Cardiac muscle cell (in vitro differentiated cells and primary cell): Measurements from ENCODE around the gene DCBLD2. TPM values are rescaled to one million over a fixed set of nuclear protein-coding genes. Genes with fewer than 3 reads are reported as not detected.

Experiments used
- DNase-seq, 2 donors: peaks; one replicate each; pipeline versions ENCODE4 v3.0.0 to v3.0.0-alpha.2; 2010 to 2017; ENCODE audit warnings: low read depth in 1 of 2, low spot score in 1 of 2
- H3K27ac ChIP-seq: fragments of 200-600 bp; sonication (generic); 2 replicates; pipeline ENCODE4 v1.5.1; 2016
- H3K27me3 ChIP-seq: fragments of 200-600 bp; sonication (generic); 2 replicates; pipeline ENCODE4 v1.6.0; 2016; ENCODE audit warnings: control low read depth
- H3K36me3 ChIP-seq: fragments of 200-600 bp; sonication (generic); 2 replicates; pipeline ENCODE4 v1.5.1; 2016; ENCODE audit warnings: control low read depth
- H3K4me1 ChIP-seq: fragments of 200-600 bp; sonication (generic); 2 replicates; pipeline ENCODE4 v1.8.1; 2017; ENCODE audit warnings: low read depth, mild to moderate bottlenecking, mixed run types
- H3K4me3 ChIP-seq: fragments of 200-600 bp; sonication (generic); 2 replicates; pipeline ENCODE4 v1.5.1; 2016; ENCODE audit warnings: mild to moderate bottlenecking
- H3K9me3 ChIP-seq: fragments of 200-600 bp; sonication (generic); 2 replicates; pipeline ENCODE4 v1.5.1; 2017; ENCODE audit warnings: low read depth, mild to moderate bottlenecking, control low read depth
- polyA plus RNA-seq: library from polyadenylated mRNA; unstranded; fragments of >200 nt; fragmentation: Nextera tagmentation; extraction: Ambion mirVana; gene quantifications from 2 replicates; pipeline ENCODE4 v1.2.1, GENCODE V29; 2016
- total RNA-seq: library from RNA; depleted of rRNA; stranded (reverse); fragments of >200 nt; gene quantifications from 2 replicates; pipeline ENCODE4 v1.2.3, GENCODE V29; 2016
- TF ChIP-seq, protein P1 (sequence below): IDR thresholded peaks from 2 replicates; pipeline ENCODE4 v1.5.1; 2012; ENCODE audit warnings: low read depth, mild to moderate bottlenecking, low read length

The DCBLD2 gene
- total and polyA plus RNA-seq, 2 experiments from 2014 or later: 47.6 to 53.9 TPM

DNA sequence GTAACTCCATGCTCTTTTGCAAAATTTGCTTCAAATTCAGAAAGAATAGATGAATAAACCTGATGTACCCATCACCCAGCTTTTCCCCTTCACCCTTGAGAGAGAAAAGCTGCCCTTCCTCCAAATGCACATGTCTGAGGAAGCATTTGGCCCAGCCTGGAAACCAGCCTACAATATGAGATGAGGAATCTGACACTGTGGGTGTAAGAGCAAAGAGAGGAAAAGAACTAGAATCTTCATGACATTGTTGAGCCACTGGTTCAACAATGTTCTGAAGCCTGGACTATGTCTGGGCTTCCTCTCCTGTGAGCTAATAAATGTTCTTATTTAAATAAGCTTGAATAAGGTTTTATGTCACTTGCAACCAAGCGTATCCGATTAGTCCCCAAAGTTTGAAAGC is 18.7 kb upstream of the DCBLD2 start:
- H3K9me3 ChIP-seq: no peaks in the 10 kb centered on the region
- TF ChIP-seq, protein P1, sequence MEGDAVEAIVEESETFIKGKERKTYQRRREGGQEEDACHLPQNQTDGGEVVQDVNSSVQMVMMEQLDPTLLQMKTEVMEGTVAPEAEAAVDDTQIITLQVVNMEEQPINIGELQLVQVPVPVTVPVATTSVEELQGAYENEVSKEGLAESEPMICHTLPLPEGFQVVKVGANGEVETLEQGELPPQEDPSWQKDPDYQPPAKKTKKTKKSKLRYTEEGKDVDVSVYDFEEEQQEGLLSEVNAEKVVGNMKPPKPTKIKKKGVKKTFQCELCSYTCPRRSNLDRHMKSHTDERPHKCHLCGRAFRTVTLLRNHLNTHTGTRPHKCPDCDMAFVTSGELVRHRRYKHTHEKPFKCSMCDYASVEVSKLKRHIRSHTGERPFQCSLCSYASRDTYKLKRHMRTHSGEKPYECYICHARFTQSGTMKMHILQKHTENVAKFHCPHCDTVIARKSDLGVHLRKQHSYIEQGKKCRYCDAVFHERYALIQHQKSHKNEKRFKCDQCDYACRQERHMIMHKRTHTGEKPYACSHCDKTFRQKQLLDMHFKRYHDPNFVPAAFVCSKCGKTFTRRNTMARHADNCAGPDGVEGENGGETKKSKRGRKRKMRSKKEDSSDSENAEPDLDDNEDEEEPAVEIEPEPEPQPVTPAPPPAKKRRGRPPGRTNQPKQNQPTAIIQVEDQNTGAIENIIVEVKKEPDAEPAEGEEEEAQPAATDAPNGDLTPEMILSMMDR: no peak
- H3K4me1 ChIP-seq: no peaks in the 10 kb centered on the region

DNA sequence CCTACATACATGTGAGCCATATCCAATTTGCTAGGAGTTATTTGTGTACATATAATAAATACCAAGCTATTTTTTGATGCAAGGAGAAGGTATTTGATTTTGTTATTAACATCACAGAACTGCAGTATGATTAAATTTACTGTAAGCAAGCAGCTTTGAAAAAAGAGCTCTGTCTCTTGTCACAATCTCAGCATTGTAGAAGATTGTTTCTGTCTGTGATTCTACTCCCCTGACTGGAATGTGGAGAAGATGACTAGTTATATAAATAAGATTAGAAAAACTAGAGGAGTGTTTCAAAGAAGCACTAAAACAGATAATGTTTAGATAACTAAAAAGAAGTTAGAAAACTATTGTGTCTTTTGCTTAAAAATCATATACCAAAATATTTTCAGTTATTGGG is 17.1 kb upstream of the DCBLD2 start:
- Histone ChIP-seq H3K9me3 (no peaks in the 10 kb centered on the region), H3K4me1 (no peaks in the 10 kb centered on the region), H3K27me3 (no peaks in the 10 kb centered on the region), H3K27ac (no peak overlapping the region), H3K36me3 (no peaks in the 10 kb centered on the region), H3K4me3 (no peak overlapping the region)
- DNase-seq: no peak
- TF ChIP-seq, protein P1: no peak

More for the DNA sequence above, 18.7 kb upstream of the DCBLD2 start:
- Histone ChIP-seq H3K27me3 (no peaks in the 10 kb centered on the region), H3K4me3 (no peak overlapping the region), H3K36me3 (no peaks in the 10 kb centered on the region), H3K27ac (no peak overlapping the region)
- no peak for DNase-seq

DNA sequence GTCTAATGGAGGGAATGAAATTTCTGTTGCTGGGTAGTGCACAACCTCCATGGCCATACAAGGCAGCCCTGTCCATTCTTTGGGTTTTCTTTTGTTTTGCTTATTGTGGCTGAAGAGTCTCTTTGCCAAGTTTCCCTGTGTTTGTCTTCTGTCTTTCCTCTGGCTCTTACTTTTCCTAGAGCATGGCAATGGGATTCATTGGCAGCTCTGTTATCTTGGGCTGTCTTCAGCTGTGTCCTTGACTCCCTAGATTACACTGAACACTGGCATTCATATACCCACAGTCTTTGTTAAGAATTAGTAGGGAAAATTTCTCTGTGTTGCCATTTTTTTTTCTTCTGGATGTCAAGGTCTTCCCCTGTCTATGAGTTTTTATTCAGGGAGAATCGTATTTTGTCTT is 16.1 kb upstream of the DCBLD2 start:
- DNase-seq: peak in 1 of 2 donors; percentile 44
- Histone ChIP-seq H3K4me3 (no peak overlapping the region), H3K4me1 (no peaks in the 10 kb centered on the region), H3K27me3 (no peaks in the 10 kb centered on the region), H3K9me3 (no peaks in the 10 kb centered on the region), H3K36me3 (no peaks in the 10 kb centered on the region), H3K27ac (no peak overlapping the region)
- TF ChIP-seq, protein P1: no peak

DNA sequence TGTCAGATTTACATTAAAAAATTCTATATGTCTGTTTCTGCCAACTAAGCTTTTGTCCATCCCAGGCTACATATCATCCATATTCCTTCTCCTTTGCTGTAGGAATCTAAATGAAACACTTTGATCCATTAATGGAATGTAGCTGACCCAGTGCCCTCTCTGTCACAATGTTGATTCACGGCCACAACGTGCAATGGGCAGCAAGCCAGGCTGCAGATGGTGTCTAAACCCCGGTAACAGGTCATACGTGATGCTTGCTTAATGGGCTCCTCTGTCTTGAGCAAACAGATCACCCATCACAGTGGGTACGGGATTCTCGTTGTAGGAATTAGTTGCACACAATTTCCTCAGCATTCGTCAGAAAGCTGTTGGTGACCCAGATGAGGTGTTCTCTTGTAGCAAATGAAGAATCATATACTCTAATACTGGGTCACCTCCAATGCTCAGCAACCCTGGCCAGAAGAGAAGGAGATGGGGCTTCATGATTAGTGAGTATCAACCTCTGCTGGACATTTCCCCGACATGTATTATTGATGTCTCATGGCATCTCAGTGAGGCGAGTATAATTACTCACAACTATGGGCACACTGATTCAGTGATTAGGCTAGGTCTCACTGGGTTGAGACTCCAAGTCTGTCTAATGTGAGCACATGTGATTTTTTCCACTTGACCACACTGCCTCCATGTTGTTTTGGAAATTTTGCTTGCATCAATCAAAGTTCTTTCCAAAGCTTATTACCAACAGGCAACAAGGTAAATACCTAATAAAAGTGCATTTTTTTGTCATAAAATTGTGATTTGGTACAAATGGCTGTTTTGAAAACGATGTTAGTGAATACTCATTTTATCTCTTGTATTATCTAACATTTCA is 12.9 kb upstream of the DCBLD2 start:
- DNase-seq: no peak
- H3K4me1 ChIP-seq: no peaks in the 10 kb centered on the region
- TF ChIP-seq, protein P1: no peak
- no peaks in the 10 kb centered on the region for H3K27me3 ChIP-seq
- H3K27ac ChIP-seq: no peak overlapping the region
- no peaks in the 10 kb centered on the region for H3K9me3 ChIP-seq
- H3K4me3 ChIP-seq: no peak overlapping the region
- H3K36me3 ChIP-seq: no peaks in the 10 kb centered on the region

DNA sequence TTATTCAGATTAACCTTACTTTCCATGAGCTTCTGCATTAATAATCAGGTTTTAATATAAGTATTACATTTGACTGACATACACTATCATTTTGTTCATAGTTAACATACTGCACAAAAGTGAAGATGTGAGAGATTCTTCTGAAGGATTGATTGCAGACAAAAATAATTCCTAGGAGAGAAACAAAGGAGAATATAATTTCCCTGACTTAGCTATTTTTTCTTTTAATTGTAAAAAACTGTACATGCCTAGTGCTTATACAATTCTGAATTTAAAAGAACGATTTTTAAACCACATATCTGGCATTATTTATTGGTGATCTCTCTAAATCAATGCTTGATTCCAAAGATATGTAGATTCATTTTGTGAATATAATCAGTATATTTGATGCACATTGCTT is 11.0 kb upstream of the DCBLD2 start:
- TF ChIP-seq, protein P1: no peak
- Histone ChIP-seq H3K36me3 (no peaks in the 10 kb centered on the region), H3K4me1 (no peaks in the 10 kb centered on the region), H3K27me3 (no peaks in the 10 kb centered on the region), H3K27ac (no peak overlapping the region), H3K4me3 (no peak overlapping the region), H3K9me3 (no peaks in the 10 kb centered on the region)
- DNase-seq: no peak
